Stomach (tissue), 9 donors: ENCODE data around the gene VPREB1. TPM values are rescaled to one million over a fixed set of nuclear protein-coding genes. Genes with fewer than 3 reads are reported as not detected.
"Not testable (repeated sequence)": the region's sequence is repeated elsewhere in the genome, so short reads cannot be mapped to it uniquely, and the experiment has no call there.

Source experiments
- DNase-seq, 2 donors: peaks; one replicate each; pipeline versions ENCODE4 v3.0.0 to v3.0.0-alpha.2; 2013 to 2019
- H3K27ac ChIP-seq, 5 donors: fragments of 200-600 bp in 4 of 5; sonication (generic) in 4 of 5; one replicate each; pipeline ENCODE4 v1.5.1; 2013 to 2019; ENCODE audit warnings: mild to moderate bottlenecking in 1 of 5, moderate library complexity in 1 of 5
- H3K27me3 ChIP-seq, 3 donors: fragments of 200-600 bp; sonication (generic); one replicate each; pipeline ENCODE4 v1.5.1; 2017 to 2019; ENCODE audit warnings: mixed run types in 1 of 3
- H3K36me3 ChIP-seq, 4 donors: fragments of 200-600 bp; sonication (generic); 1 replicate in 3 of 4; 2 replicates in 1 of 4; pipeline ENCODE4 v1.5.1; 2016 to 2019
- H3K4me1 ChIP-seq, 4 donors: fragments of 200-600 bp; sonication (generic); one replicate each; pipeline ENCODE4 v1.5.1; 2016 to 2019
- H3K4me3 ChIP-seq, 4 donors: fragments of 200-600 bp; sonication (generic) in 3 of 4; one replicate each; pipeline ENCODE4 v1.5.1; 2016 to 2019; ENCODE audit warnings: mild to moderate bottlenecking in 1 of 4
- H3K9me3 ChIP-seq, 4 donors: fragments of 200-600 bp; sonication (generic); one replicate each; pipeline ENCODE4 v1.5.1; 2016 to 2019
- WGBS, 5 donors: extraction: QIAGEN DNeasy Blood & Tissue Kit in 3 of 5; methylation state at CpG; one replicate each; pipeline versions ENCODE4 v1.1.5 to v1.1.7; 2013 to 2018; 5-methylcytosine and 5-hydroxymethylcytosine counted together
- intact Hi-C: fragments of 100-400 bp; cut with DNase I; formaldehyde crosslinking; loops from one replicate; pipeline ENCODE4 v1.15.1; 2023; ENCODE audit warnings: low total_unique reads
- polyA plus RNA-seq, 3 donors: library from polyadenylated mRNA; stranded (reverse); fragments of 200-250 nt; gene quantifications; one replicate each; pipeline ENCODE4 v1.2.3, GENCODE V29; 2013
- total RNA-seq, 5 donors: library from RNA; depleted of rRNA; stranded (reverse); fragments of >200 nt; gene quantifications; one replicate each; pipeline versions ENCODE4 v1.1.0 to v1.2.3, GENCODE V29; 2014 to 2016
- donor health status: healthy with polysubstance abuse.
- donor health status: Bipolar disorder and iron deficiency.
- donor health status: healthy.

The VPREB1 gene
- total and polyA plus RNA-seq, 8 donors, result 0.23 to 2.2 TPM; not detected in 6

- H3K27ac ChIP-seq, H3K36me3 ChIP-seq, H3K4me3 ChIP-seq, intact Hi-C loops, DNase-seq, H3K4me1 ChIP-seq, H3K27me3 ChIP-seq, H3K9me3 ChIP-seq: not testable (repeated sequence)
- 86 to 97% (median 89%) methylated on average over 2 of the region's 2 CpGs for WGBS, 5 donors
Observed at GRCh38 chr22:22260169-22260568, 15.6 kb downstream of the VPREB1 start.

GRCh38 chr22:22260586-22260985 is 16.0 kb downstream of the VPREB1 start:
- H3K27ac ChIP-seq, H3K36me3 ChIP-seq, H3K27me3 ChIP-seq, H3K9me3 ChIP-seq, DNase-seq, H3K4me3 ChIP-seq, H3K4me1 ChIP-seq, intact Hi-C loops: not testable (repeated sequence)
- 71 to 89% (median 82%) methylated on average over 4 of the region's 4 CpGs for WGBS, 5 donors

- DNase-seq, H3K4me3 ChIP-seq, H3K9me3 ChIP-seq, H3K27ac ChIP-seq, intact Hi-C loops, H3K4me1 ChIP-seq, H3K27me3 ChIP-seq, H3K36me3 ChIP-seq: not testable (repeated sequence)
- 25 to 35% (median 30%) methylated on average over 3 of the region's 3 CpGs for WGBS, 5 donors
Observed at GRCh38 chr22:22262332-22263074, 17.9 kb downstream of the VPREB1 start.

GRCh38 chr22:22263823-22264222 is 19.2 kb downstream of the VPREB1 start:
- H3K4me1 ChIP-seq, H3K27ac ChIP-seq, H3K9me3 ChIP-seq, H3K36me3 ChIP-seq, intact Hi-C loops, DNase-seq, H3K4me3 ChIP-seq, H3K27me3 ChIP-seq: not testable (repeated sequence)
- WGBS, 5 donors, result 51 to 85% (median 72%) methylated on average over 3 of the region's 3 CpGs

- H3K36me3 ChIP-seq, DNase-seq, H3K4me3 ChIP-seq, H3K27me3 ChIP-seq, H3K4me1 ChIP-seq, H3K9me3 ChIP-seq, H3K27ac ChIP-seq, intact Hi-C loops: not testable (repeated sequence)
- WGBS, 5 donors, result 87 to 97% (median 96%) methylated on average over 5 to 7 of the region's 7 CpGs
Observed at GRCh38 chr22:22270036-22270676, 25.6 kb downstream of the VPREB1 start.

GRCh38 chr22:22277423-22277822 is 32.8 kb downstream of the VPREB1 start:
- H3K9me3 ChIP-seq, intact Hi-C loops, H3K27ac ChIP-seq, DNase-seq, H3K27me3 ChIP-seq, H3K4me3 ChIP-seq, H3K36me3 ChIP-seq, H3K4me1 ChIP-seq: not testable (repeated sequence)
- WGBS, 5 donors, result 89 to 97% (median 93%) methylated on average over 1 to 4 of the region's 4 CpGs

GRCh38 chr22:22284962-22285756 is 40.6 kb downstream of the VPREB1 start:
- DNase-seq, H3K9me3 ChIP-seq, H3K27me3 ChIP-seq, H3K36me3 ChIP-seq, H3K4me3 ChIP-seq, H3K27ac ChIP-seq, intact Hi-C loops, H3K4me1 ChIP-seq: not testable (repeated sequence)

GRCh38 chr22:22286390-22287105 is 42.0 kb downstream of the VPREB1 start:
- H3K27me3 ChIP-seq, H3K27ac ChIP-seq, H3K9me3 ChIP-seq, intact Hi-C loops, DNase-seq, H3K4me1 ChIP-seq, H3K4me3 ChIP-seq: not testable (repeated sequence)
- WGBS, 5 donors, result 88 to 98% (median 89%) methylated on average over 1 of the region's 1 CpG; no CpG with 5 or more reads in 1 of the 5 donors
- H3K36me3 ChIP-seq, result peaks cover 0 to 13% (median 7%) of the 10 kb centered on the region in 4 donors

- H3K27me3 ChIP-seq, intact Hi-C loops, H3K9me3 ChIP-seq, DNase-seq, H3K27ac ChIP-seq, H3K4me1 ChIP-seq, H3K4me3 ChIP-seq: not testable (repeated sequence)
- WGBS, 5 donors, result 95 to 98% (median 96%) methylated on average over 5 of the region's 5 CpGs
- H3K36me3 ChIP-seq, result peaks cover 0 to 19% (median 12%) of the 10 kb centered on the region in 4 donors
Observed at GRCh38 chr22:22287106-22287626, 42.6 kb downstream of the VPREB1 start.

GRCh38 chr22:22289666-22290065 is 45.1 kb downstream of the VPREB1 start:
- H3K4me3 ChIP-seq, H3K27me3 ChIP-seq, intact Hi-C loops, H3K4me1 ChIP-seq, H3K9me3 ChIP-seq, DNase-seq, H3K27ac ChIP-seq: not testable (repeated sequence)
- H3K36me3 ChIP-seq, result peaks cover 0 to 42% (median 26%) of the 10 kb centered on the region in 4 donors
- WGBS, 5 donors, result 93 to 97% (median 95%) methylated on average over 5 to 8 of the region's 8 CpGs

- H3K9me3 ChIP-seq, H3K4me3 ChIP-seq, H3K4me1 ChIP-seq, DNase-seq, H3K27ac ChIP-seq, intact Hi-C loops, H3K27me3 ChIP-seq: not testable (repeated sequence)
- peaks cover 0 to 44% (median 26%) of the 10 kb centered on the region in 4 donors for H3K36me3 ChIP-seq
- 88 to 100% (median 97%) methylated on average over 3 of the region's 3 CpGs for WGBS, 5 donors
Observed at GRCh38 chr22:22291129-22291806, 46.7 kb downstream of the VPREB1 start.
